ENCODE results near the gene RBKS. TPM values are rescaled to one million over a fixed set of nuclear protein-coding genes. Genes with fewer than 3 reads are reported as not detected.

RBKS gene
- total RNA-seq, 2 experiments from 2014 or later: 2.6 to 3.0 TPM

DNA sequence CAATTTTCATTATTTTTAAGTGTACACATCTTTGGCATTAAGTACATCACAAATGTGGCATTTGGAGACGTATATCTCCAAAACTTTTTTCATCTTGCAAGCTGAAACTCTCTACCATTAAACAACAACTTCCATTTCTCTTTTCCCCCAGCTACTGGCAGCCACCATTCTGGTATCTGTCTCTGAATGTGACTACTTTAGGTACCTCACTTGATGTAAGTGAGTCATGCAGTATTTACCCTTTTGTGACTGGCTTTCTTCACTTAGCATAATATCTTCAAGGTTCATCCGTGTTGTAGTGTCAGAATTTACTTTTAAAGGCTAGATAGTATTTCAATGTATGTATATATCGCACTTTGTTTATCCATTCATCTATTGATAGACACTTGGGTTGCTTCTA is 17.4 kb upstream of the RBKS start:
- H3K27ac ChIP-seq (ENCODE audit: low read depth in 1 of 2, low read length in 2 of 2): no peak overlapping the region
- no peaks in the 10 kb centered on the region for H3K27me3 ChIP-seq (ENCODE audit: control insufficient read depth in 1 of 2, insufficient read depth in 2 of 2, low read length in 2 of 2)
- no peak for DNase-seq
- Mint-ChIP-seq H3K4me1 (ENCODE audit: low read depth) (peaks cover 20% of the 10 kb centered on the region), H3K4me3 (no peak overlapping the region), H3K9me3 (no peaks in the 10 kb centered on the region), H3K27ac (no peak overlapping the region), H3K36me3 (ENCODE audit: low read depth) (peaks cover 61% of the 10 kb centered on the region), H3K27me3 (no peaks in the 10 kb centered on the region)
- H3K9me3 ChIP-seq (ENCODE audit: control insufficient read depth in 1 of 2, insufficient read depth in 1 of 2, low read length in 2 of 2): no peaks in the 10 kb centered on the region
- TF ChIP-seq, protein P1, sequence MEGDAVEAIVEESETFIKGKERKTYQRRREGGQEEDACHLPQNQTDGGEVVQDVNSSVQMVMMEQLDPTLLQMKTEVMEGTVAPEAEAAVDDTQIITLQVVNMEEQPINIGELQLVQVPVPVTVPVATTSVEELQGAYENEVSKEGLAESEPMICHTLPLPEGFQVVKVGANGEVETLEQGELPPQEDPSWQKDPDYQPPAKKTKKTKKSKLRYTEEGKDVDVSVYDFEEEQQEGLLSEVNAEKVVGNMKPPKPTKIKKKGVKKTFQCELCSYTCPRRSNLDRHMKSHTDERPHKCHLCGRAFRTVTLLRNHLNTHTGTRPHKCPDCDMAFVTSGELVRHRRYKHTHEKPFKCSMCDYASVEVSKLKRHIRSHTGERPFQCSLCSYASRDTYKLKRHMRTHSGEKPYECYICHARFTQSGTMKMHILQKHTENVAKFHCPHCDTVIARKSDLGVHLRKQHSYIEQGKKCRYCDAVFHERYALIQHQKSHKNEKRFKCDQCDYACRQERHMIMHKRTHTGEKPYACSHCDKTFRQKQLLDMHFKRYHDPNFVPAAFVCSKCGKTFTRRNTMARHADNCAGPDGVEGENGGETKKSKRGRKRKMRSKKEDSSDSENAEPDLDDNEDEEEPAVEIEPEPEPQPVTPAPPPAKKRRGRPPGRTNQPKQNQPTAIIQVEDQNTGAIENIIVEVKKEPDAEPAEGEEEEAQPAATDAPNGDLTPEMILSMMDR (IDR thresholded peaks at IDR 0.05): no peak
- intact Hi-C loops (cut with DNase I, micrococcal nuclease): no loop called here
- H3K36me3 ChIP-seq (ENCODE audit: insufficient read depth, low read length): no peaks in the 10 kb centered on the region
- H3K4me3 ChIP-seq (ENCODE audit: low read length): no peak overlapping the region
- ChIA-PET CTCF (no interaction called here), POLR2A (no interaction called here)
- H3K4me1 ChIP-seq (ENCODE audit: insufficient read depth, low read length): no peaks in the 10 kb centered on the region
- ATAC-seq (ENCODE audit: poor library complexity): no peak

DNA sequence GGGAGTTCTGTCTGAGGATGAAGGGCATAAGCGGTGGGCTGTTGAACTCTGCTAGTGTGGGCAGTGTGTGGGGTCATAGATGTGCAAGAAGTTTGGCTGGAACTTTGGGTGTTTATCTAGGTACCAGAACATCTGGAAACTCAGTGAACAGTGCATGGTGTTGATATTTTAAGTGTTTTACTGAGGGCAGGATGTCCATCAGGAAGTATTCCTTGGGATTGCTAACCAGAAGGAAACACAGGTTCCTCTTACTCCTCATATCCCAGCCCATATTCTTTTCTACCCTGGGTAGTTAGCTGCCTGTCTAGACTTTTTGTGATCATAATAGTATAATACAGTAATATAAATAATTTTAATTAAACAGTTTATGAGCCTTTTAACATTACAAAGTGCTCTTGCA is 15.9 kb upstream of the RBKS start:
- Mint-ChIP-seq H3K4me3 (no peak overlapping the region), H3K27ac (no peak overlapping the region), H3K36me3 (ENCODE audit: low read depth) (peaks cover 67% of the 10 kb centered on the region), H3K27me3 (no peaks in the 10 kb centered on the region), H3K9me3 (no peaks in the 10 kb centered on the region), H3K4me1 (ENCODE audit: low read depth) (peaks cover 19% of the 10 kb centered on the region)
- POLR2A ChIA-PET: no interaction called here
- intact Hi-C loops (cut with DNase I, micrococcal nuclease): no loop called here
- Histone ChIP-seq H3K4me1 (ENCODE audit: insufficient read depth, low read length) (no peaks in the 10 kb centered on the region), H3K9me3 (ENCODE audit: control insufficient read depth in 1 of 2, insufficient read depth in 1 of 2, low read length in 2 of 2) (no peaks in the 10 kb centered on the region), H3K36me3 (ENCODE audit: insufficient read depth, low read length) (no peaks in the 10 kb centered on the region), H3K27ac (ENCODE audit: low read depth in 1 of 2, low read length in 2 of 2) (no peak overlapping the region), H3K4me3 (ENCODE audit: low read length) (no peak overlapping the region), H3K27me3 (ENCODE audit: control insufficient read depth in 1 of 2, insufficient read depth in 2 of 2, low read length in 2 of 2) (no peaks in the 10 kb centered on the region)
- ATAC-seq (ENCODE audit: poor library complexity) (no peak), DNase-seq (no peak)
- TF ChIP-seq, protein P1 (IDR thresholded peaks at IDR 0.05): no peak
- CTCF ChIA-PET: no interaction called here

DNA sequence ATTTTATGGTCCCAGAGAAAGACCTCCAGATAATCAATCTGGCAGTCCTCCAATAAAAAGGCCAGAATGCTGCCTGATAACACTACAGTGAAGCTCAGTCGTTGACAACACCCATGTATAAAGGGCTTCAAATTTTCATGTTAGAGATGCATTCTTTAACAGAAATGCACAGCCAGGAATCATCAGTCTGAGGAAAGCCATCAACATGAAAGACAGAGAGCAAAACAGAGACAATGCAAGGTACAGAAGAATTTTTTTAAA is 14.1 kb upstream of the RBKS start:
- ATAC-seq (ENCODE audit: poor library complexity) (no peak), DNase-seq (no peak)
- TF ChIP-seq, protein P1 (IDR thresholded peaks at IDR 0.05): no peak
- ChIA-PET POLR2A (no interaction called here), CTCF (no interaction called here)
- no peaks in the 10 kb centered on the region for H3K36me3 ChIP-seq (ENCODE audit: insufficient read depth, low read length)
- Mint-ChIP-seq H3K36me3 (ENCODE audit: low read depth) (peaks cover 67% of the 10 kb centered on the region), H3K4me3 (no peak overlapping the region), H3K27me3 (no peaks in the 10 kb centered on the region), H3K9me3 (no peaks in the 10 kb centered on the region), H3K4me1 (ENCODE audit: low read depth) (peaks cover 20% of the 10 kb centered on the region), H3K27ac (no peak overlapping the region)
- no peak overlapping the region for H3K4me3 ChIP-seq (ENCODE audit: low read length)
- no peaks in the 10 kb centered on the region for H3K27me3 ChIP-seq (ENCODE audit: control insufficient read depth in 1 of 2, insufficient read depth in 2 of 2, low read length in 2 of 2)
- no peak overlapping the region for H3K27ac ChIP-seq (ENCODE audit: low read depth in 1 of 2, low read length in 2 of 2)
- no peaks in the 10 kb centered on the region for H3K4me1 ChIP-seq (ENCODE audit: insufficient read depth, low read length)
- intact Hi-C loops (cut with DNase I, micrococcal nuclease): no loop called here
- H3K9me3 ChIP-seq (ENCODE audit: control insufficient read depth in 1 of 2, insufficient read depth in 1 of 2, low read length in 2 of 2): no peaks in the 10 kb centered on the region

Measured in CD4-positive, alpha-beta T cell (primary cell).